HG03039 (cell line): ENCODE results near the gene WRAP53.

Experiments
- ATAC-seq: cut with Tn5 transposase; IDR thresholded peaks from one replicate; pipeline ENCODE4 v1.9.1; 2021; ENCODE audit warnings: mild to moderate bottlenecking, moderate library complexity; ENCODE audit not compliant: unreplicated experiment

WRAP53 gene

DNA sequence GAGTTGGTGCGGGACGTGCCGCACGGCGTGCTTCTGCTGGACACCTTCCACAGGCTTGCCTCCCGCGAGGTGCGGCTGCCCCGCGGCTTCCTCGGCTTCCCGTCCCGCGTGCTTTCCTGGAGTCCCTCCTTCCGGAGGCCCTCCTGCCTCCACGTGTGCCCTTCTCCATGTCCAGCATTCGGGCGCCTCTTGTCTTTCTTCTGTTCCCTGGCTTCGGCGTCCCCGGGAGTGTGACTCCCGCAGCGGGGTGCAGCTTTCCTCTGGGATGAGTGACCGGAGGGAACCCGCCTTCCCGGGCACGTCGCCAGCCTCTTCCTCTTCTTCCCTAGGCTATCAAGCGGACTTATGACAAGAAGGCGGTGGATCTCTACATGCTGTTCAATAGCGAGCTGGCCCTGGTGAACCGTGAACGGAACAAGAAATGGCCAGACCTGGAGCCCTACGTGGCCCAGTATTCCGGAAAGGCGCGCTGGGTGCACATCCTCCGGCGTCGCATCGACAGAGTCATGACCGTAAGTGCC is 52.3 kb downstream of the WRAP53 start:
- ATAC-seq, result no peak

DNA sequence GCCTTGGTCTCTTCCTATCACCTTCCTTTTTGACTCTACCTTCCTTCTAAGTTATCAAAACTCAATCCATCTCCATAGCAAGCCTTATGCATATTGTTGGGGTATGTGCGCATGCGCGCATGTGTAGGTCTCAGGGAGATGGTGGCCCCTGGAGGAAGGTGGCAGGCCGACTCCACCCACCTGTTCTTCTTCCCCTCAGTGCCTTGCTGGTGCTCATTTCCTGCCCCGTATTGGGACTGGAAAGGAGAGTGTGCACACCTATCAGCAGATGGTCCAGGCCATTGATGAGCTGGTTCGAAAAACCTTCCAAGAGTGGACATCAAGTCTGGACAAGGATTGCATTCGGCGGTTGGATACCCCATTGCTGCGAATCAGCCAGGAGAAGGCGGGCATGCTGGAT is 54.5 kb downstream of the WRAP53 start:
- ATAC-seq, result no peak

DNA sequence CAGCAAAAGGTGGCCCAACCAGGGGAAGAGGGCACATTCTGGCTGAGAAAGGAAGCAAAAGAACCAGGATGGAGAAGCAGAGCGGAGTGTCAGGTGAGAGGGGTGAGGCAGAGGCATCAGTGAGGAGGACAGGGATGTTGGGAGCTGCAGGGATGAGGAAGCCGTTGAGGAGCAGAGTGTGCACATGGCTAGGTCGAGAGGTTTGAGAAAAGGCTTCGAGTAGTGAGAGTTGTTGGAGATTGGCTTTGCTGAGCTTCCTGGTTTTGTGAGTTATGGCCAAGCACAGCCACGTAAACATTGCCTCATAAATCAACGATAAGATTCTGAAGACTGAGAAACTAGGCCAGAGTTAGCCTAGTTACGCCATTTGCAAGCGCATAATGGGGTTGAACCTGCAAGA is 56.1 kb downstream of the WRAP53 start:
- ATAC-seq, result no peak

DNA sequence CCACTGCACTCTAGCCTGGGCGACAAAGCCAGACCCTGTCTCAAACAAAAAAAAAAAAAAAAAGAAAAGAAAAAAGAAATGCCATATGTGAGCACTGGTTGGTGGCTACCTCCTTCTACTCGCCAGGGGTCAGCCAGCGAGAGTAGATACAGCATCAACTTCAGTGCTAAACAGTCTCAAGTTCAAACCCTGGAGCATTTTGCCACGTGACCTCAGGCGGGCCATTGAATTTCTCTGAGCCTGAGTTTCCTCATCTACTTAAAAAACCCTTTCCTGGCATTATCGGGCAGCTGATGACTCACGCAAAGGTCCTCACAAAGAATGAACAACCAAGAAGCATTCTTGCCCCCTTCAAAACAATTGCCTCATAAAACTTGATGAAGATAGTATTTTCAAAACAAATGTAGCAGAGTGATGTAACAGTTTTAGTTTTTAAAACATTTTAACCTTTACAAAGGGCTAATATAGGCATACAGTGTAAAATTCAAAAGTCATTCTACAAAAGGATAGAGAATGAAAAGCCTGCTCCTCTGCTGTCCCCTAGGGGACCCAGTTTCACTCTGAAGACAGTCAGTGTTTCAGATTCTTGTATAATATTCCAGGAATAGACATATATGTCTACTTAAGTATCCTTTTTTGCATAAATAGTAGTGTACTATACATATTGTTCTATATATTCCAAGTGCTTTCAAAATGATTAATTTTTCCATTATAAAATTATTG is 57.6 kb downstream of the WRAP53 start:
- no peak for ATAC-seq

DNA sequence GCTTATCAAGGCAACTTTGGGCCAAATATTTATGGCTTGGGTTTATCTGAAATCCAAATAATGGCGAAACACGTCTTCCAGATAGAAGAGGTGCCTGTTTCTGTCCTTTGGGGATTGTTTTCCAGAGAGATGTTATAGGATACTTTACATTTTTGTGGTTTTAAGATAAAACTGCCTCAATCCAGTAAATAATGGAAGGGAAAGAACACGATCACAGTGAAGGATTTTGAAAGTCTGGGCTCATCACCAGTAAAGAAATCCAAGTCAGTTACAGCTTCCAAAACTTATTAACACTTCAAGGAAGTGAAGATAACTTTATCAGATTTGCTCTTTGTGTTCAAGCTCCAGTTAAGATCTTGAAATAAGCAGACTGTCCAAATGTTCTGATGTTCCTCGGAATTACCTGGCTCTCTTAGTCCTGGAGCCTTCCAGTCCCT is 59.4 kb downstream of the WRAP53 start:
- no peak for ATAC-seq

DNA sequence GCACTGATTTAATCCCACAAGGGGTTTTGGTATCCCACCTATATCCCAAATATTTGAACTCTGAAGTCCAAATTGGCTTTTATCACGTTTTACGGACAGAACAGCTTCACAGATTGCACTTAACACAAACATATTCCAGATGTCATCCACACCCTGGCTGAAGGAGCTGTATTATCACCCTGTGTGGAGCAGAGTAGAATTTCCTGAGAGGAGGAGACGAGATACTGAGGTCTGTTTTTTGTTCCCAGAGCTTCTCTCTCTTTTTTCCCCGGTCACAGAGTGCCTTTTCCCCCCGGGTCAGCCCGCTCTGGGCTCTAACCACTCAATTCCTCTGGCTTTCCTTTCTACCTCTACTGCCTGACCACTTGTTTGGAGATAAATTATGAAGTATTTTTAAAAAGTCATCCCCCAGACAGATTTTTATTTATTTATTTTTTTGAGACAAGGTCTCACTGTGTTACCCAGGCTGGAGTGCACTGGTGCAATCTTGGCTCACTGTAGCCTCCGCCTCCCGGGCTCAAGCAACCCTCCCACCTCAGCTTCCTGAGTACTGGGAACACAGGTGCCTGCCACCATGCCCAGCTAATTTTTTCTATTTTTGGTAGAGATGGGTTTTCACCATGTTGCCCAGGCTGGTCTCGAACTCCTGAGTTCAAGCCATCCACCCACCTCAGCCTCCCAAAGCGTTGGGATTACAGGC is 59.9 kb downstream of the WRAP53 start:
- ATAC-seq, result no peak

DNA sequence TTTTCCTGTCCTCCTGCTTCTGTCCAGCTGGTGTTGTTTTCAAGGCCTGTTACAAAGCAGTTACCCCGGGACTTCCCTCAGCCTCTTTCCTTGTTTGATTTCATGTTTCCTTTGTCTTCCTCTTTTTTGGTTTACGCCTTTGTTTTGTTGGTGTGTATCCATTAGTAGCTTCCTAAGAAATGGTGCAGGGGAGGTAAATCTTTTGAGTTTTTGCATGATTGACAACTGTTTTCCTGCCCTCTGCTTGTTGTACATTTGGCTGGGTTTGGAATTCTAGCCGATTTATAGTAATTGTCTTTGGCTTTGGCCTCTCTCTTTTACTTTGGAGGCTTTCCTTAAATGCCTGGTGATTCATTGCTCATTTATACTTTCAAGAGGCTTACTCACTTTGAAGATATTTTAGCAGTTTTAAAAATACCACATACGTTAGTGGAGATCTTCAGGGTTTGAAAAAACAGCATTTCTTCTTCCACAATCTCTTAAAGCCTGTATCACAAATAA is 62.1 kb downstream of the WRAP53 start:
- no peak for ATAC-seq
